Measurements from ENCODE around the gene CTSC.

DNA sequence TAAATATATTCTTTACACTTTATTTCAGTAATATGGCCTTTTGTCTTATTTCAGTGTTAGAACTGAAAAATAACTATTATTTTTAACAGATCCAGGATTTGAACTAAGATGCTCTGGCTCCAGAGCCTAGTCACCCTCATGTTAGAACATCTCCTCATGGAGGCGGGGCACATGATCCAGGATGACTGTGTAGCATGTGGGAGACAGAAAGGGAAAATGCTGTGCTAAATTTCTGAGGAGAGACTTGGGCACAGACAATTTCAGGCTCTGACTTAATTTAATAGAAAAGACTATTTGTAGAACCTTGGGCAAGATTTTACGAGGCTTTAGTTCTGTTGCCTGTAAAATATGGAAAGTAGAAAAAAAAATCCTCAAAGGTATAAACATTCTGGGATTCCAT lies 24.1 kb downstream of the CTSC start:
- TF ChIP-seq, protein P1, sequence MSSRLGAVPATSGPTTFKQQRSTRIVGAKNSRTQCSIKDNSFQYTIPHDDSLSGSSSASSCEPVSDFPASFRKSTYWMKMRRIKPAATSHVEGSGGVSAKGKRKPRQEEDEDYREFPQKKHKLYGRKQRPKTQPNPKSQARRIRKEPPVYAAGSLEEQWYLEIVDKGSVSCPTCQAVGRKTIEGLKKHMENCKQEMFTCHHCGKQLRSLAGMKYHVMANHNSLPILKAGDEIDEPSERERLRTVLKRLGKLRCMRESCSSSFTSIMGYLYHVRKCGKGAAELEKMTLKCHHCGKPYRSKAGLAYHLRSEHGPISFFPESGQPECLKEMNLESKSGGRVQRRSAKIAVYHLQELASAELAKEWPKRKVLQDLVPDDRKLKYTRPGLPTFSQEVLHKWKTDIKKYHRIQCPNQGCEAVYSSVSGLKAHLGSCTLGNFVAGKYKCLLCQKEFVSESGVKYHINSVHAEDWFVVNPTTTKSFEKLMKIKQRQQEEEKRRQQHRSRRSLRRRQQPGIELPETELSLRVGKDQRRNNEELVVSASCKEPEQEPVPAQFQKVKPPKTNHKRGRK (CRISPR knock-in tag; IDR thresholded peaks at IDR 0.05) = no peak
- no peak for TF ChIP-seq MZF1 (CRISPR knock-in tag; IDR thresholded peaks at IDR 0.05; ENCODE audit: borderline replicate concordance)
